RWPE2 (cell line): Measurements from ENCODE around the gene ATF3.

Experiments
- ATAC-seq: fragments of 200-7000 bp; cut with Tn5 transposase; 3 replicates; pipeline ENCODE4 v1.9.1; 2021; ENCODE audit warnings: low read depth
- DNase-seq: peaks from one replicate; pipeline ENCODE4 v3.0.0-alpha.2; 2020; ENCODE audit warnings: low spot score
- H3K27ac ChIP-seq: fragments of 450-650 bp; 2 replicates; pipeline ENCODE4 v1.5.1; 2017; ENCODE audit warnings: mild to moderate bottlenecking; ENCODE audit not compliant: poor library complexity, severe bottlenecking
- H3K27me3 ChIP-seq: fragments of 250-450 bp; sonication (Bioruptor Pico); 2 replicates; pipeline ENCODE4 v1.5.1; 2021; ENCODE audit warnings: mild to moderate bottlenecking, moderate library complexity; ENCODE audit not compliant: insufficient read depth, poor library complexity, severe bottlenecking
- H3K36me3 ChIP-seq: fragments of 250-450 bp; sonication (Bioruptor Pico); 2 replicates; pipeline ENCODE4 v1.5.1; 2020; ENCODE audit warnings: low read depth, mild to moderate bottlenecking, moderate library complexity
- H3K4me1 ChIP-seq: fragments of 250-450 bp; sonication (Bioruptor Pico); 2 replicates; pipeline ENCODE4 v1.5.1; 2021; ENCODE audit warnings: mild to moderate bottlenecking, moderate library complexity; ENCODE audit not compliant: insufficient read depth, poor library complexity, severe bottlenecking
- H3K4me3 ChIP-seq: fragments of 250-450 bp; sonication (Bioruptor Pico); 2 replicates; pipeline ENCODE4 v1.5.1; 2021; ENCODE audit warnings: mild to moderate bottlenecking, moderate library complexity; ENCODE audit not compliant: severe bottlenecking
- H3K9me3 ChIP-seq: fragments of 250-450 bp; sonication (Bioruptor Pico); 2 replicates; pipeline ENCODE4 v1.5.1; 2021; ENCODE audit warnings: mild to moderate bottlenecking, moderate library complexity; ENCODE audit not compliant: severe bottlenecking
- CTCF ChIP-seq: fragments of 450-650 bp; IDR thresholded peaks from one replicate; pipeline ENCODE4 v1.5.1; 2017; ENCODE audit warnings: mild to moderate bottlenecking, moderate library complexity; ENCODE audit not compliant: poor library complexity, severe bottlenecking

ATF3 gene

GRCh38 chr1:212612041-212612961, 3.7 kb downstream of the ATF3 start:
- no peaks in the 10 kb centered on the region for H3K4me1 ChIP-seq
- no peak for TF ChIP-seq CTCF
- no peak for DNase-seq
- H3K27me3 ChIP-seq: peaks cover 7% of the 10 kb centered on the region
- ATAC-seq: no peak
- H3K36me3 ChIP-seq: no peaks in the 10 kb centered on the region
- no peak overlapping the region for H3K4me3 ChIP-seq
- no peak overlapping the region for H3K27ac ChIP-seq
- no peaks in the 10 kb centered on the region for H3K9me3 ChIP-seq

GRCh38 chr1:212613440-212614335, 5.1 kb downstream of the ATF3 start:
- Histone ChIP-seq H3K27me3 (no peaks in the 10 kb centered on the region), H3K4me1 (no peaks in the 10 kb centered on the region)
- no peak for ATAC-seq

DNA sequence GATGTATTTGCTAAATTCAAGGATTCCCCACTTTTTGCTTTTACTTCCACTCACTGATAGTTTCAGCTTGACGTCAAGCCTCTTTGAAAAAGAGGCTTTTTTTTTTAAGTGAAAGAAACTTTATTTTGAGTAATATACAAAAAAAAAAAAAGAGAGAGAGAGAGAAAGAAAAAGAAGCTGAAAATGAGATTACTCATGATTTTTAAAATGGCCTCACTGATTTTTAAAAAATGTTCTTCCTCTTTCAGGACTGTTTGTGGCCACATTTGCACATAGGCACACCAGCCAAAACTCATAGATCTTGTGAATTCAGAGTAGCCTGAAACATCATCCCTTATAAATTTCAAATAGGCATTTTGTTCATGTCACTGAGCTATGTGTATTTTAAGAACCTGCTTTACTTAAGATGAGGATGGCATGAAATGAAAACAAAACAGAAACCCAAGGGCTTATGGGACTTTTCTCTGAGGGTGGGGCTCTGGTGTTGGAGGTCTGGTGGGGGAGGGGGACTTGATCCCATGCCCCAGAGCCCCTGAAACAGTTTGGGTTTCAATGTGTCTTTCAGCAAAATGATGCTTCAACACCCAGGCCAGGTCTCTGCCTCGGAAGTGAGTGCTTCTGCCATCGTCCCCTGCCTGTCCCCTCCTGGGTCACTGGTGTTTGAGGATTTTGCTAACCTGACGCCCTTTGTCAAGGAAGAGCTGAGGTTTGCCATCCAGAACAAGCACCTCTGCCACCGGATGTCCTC, 6.1 kb downstream of the ATF3 start:
- H3K4me3 ChIP-seq: no peak overlapping the region

More at GRCh38 chr1:212613440-212614335, 5.1 kb downstream of the ATF3 start:
- Histone ChIP-seq H3K4me3 (no peak overlapping the region), H3K9me3 (no peaks in the 10 kb centered on the region), H3K36me3 (no peaks in the 10 kb centered on the region), H3K27ac (no peak overlapping the region)
- DNase-seq: no peak
- TF ChIP-seq CTCF: no peak

GRCh38 chr1:212615201-212615470, 6.6 kb downstream of the ATF3 start:
- Histone ChIP-seq H3K4me1 (no peaks in the 10 kb centered on the region), H3K27ac (no peak overlapping the region), H3K4me3 (no peak overlapping the region), H3K27me3 (no peaks in the 10 kb centered on the region), H3K36me3 (no peaks in the 10 kb centered on the region), H3K9me3 (no peaks in the 10 kb centered on the region)
- no peak for ATAC-seq
- no peak for DNase-seq
- TF ChIP-seq CTCF: no peak

More for the DNA sequence above, 6.1 kb downstream of the ATF3 start:
- Histone ChIP-seq H3K27me3 (no peaks in the 10 kb centered on the region), H3K36me3 (no peaks in the 10 kb centered on the region), H3K9me3 (no peaks in the 10 kb centered on the region), H3K4me1 (no peaks in the 10 kb centered on the region), H3K27ac (no peak overlapping the region)
- no peak for TF ChIP-seq CTCF
- ATAC-seq (no peak), DNase-seq (no peak)
